Activated CD8-positive, alpha-beta memory T cell treated with anti-CD3 and anti-CD28 coated beads, Interleukin-2, amount 50 U/mL, for 48 hours (primary cell): ENCODE data around the gene GNA15.

Experiments
- DNase-seq: peaks from one replicate; pipeline ENCODE4 v3.0.0-alpha.2; 2020

Gene GNA15

GRCh38 chr19:3213159-3213558 lies 77.3 kb downstream of the GNA15 start:
- no peak for DNase-seq
